Esophagus squamous epithelium (tissue), 4 donors: ENCODE data around the gene TMEM30B.

Experiments
- POLR2A ChIP-seq, 4 donors: fragments of 450-650 bp; IDR thresholded peaks; one replicate each; pipeline ENCODE4 v1.6.1; 2017; ENCODE audit warnings: antibody characterized with exemption in 4 of 4, mild to moderate bottlenecking in 4 of 4, moderate library complexity in 3 of 4
- TF ChIP-seq, protein P1 (sequence below), 6 experiments: fragments of 450-650 bp in 4 of 6; fragments of 200-600 bp in 2 of 6; sonication (generic) in 2 of 6; IDR thresholded peaks; one replicate each; pipeline ENCODE4 v1.5.1; 2016 to 2019; ENCODE audit warnings: antibody characterized with exemption in 6 of 6, mild to moderate bottlenecking in 4 of 6, moderate library complexity in 4 of 6

GRCh38 chr14:61308198-61308597 is 27.1 kb upstream of the TMEM30B start:
- TF ChIP-seq, protein P1, sequence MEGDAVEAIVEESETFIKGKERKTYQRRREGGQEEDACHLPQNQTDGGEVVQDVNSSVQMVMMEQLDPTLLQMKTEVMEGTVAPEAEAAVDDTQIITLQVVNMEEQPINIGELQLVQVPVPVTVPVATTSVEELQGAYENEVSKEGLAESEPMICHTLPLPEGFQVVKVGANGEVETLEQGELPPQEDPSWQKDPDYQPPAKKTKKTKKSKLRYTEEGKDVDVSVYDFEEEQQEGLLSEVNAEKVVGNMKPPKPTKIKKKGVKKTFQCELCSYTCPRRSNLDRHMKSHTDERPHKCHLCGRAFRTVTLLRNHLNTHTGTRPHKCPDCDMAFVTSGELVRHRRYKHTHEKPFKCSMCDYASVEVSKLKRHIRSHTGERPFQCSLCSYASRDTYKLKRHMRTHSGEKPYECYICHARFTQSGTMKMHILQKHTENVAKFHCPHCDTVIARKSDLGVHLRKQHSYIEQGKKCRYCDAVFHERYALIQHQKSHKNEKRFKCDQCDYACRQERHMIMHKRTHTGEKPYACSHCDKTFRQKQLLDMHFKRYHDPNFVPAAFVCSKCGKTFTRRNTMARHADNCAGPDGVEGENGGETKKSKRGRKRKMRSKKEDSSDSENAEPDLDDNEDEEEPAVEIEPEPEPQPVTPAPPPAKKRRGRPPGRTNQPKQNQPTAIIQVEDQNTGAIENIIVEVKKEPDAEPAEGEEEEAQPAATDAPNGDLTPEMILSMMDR (IDR thresholded peaks at IDR 0.05) = no peak
- TF ChIP-seq POLR2A (IDR thresholded peaks at IDR 0.05) = no peak
